GM19463 (cell line): ENCODE data around the gene MTA3.

Experiments
- ATAC-seq: cut with Tn5 transposase; IDR thresholded peaks from one replicate; pipeline ENCODE4 v1.9.1; 2021; ENCODE audit warnings: mild to moderate bottlenecking, moderate library complexity; ENCODE audit not compliant: unreplicated experiment

MTA3 gene

DNA sequence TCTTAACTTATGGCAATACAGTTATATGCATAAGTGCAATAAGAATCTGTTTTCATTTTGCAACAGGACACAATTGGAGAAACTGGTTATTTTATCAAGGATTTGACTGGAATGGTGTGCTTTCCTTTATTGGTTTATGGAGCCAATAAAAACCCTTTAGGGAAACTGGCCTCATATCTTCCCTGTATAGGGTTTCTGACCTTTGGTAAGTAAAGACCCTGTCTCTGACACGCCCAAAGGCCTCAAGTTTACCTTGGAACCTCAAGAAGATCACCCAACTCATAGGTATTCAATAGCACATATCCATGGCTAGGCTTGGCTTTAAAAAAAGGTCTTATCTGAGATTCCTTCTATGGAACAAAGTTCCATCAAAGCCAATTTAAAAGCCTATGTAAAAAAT is 212.7 kb downstream of the MTA3 start:
- no peak for ATAC-seq

DNA sequence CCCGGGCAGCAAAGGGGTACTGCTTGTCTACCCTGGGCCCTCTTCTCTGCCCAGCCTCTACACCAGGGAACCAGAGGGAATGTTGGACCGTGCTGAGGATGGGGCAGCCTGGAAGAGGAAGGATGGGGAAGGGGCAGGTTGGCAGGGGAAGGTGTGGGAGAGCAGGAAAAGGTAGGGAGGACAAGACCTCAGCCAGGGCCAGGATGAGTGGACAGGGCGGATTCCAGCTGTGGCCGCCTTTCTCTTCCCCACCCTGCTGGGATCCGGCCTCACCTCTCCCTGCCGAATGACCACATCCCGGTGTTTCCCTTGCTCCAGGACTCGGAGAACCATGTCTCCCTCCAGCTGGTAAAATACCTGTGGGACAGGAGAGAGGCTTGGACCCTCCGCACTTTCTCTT is 215.1 kb downstream of the MTA3 start:
- no peak for ATAC-seq

GRCh38 chr2:42784204-42784880 is 215.9 kb downstream of the MTA3 start:
- no peak for ATAC-seq

GRCh38 chr2:42786561-42787345 is 218.3 kb downstream of the MTA3 start:
- no peak for ATAC-seq

DNA sequence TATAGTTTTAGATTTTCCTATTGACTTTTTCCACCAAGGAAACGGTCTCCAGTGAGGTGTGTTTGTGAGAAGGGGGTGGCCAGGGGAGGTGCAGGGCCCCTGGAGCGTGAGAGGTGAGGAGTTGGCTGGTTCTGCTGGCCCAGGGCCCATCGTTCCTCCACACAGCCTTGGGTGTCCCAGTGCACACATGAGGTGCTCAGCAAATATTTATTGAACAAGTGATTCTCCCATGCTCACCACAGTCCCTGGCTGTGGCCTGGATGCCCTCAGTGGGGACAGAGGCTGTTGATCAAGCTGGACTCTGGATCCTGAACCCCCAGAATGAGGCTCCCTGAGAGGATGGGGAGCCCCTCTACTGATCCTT is 219.0 kb downstream of the MTA3 start:
- ATAC-seq: no peak

DNA sequence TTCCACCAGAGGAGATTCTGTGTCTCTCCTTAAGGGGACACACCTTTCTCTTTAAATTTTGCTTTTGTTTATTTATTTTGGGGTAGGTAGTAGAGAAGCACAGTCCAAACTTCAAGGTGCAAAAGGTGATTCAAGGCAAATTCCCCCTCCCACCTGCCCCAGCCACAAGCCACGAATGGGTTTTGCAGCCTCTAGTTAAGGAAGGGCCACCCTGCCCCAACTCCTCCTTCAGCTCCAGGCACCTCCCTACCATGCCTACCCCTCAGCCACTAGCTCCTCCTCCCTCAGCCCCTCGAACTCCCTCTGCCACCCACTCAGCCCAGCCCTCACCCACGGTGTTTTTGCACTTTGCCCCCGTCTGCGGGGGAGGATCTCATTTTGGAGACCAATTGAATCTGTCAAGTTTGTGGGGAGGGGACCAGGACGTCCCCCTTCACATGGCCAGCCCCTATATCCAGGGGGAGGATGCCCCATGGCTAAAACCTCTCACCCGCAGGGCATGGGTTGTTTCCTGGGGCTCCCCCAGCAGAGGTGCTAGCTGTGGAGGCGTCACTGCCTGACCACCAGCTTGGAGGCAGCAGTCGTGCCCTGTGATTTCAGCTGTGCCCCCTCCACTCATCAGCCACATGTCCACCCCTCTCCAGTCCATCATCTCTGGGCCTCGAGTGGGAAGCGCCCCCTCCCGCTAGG is 219.5 kb downstream of the MTA3 start:
- ATAC-seq: peak; percentile 51

DNA sequence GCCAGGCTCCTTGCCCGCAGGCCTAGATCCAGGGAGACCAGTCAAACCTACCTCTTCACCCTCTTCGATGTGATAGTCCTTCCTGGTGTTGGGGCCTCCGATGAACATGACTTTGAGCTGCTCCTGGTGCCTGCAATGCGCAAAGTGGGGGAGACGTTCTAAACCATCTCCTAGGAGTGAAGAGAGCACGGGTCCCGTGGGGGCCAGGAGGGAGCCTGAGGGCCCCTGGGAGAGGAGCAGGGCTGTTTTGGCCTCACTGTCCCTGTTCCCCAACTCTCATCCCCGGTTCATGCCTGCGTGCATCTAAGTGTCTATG is 220.0 kb downstream of the MTA3 start:
- no peak for ATAC-seq

GRCh38 chr2:42788882-42789281 is 220.4 kb downstream of the MTA3 start:
- ATAC-seq: no peak

DNA sequence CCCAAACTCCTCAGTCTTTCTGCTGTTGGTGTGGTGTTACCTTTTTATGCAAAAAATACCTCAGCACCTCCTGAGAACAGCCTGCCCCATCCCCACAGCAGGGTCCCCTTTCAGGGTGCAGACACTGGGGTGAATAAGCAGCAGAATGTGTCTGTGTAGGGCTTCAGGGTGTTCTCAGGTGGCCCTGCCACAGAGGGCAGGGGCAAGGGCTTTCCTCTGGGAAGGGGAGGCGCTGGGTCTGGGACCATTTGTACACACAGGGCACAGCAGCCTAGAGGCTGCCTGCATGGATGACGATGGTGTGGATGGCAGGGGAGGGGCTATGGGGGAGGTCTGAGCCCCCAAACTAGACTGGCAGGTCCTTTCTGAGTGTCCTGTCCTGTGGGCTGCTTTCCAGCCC is 221.3 kb downstream of the MTA3 start:
- no peak for ATAC-seq

GRCh38 chr2:42791606-42792005 is 223.2 kb downstream of the MTA3 start:
- ATAC-seq: no peak

DNA sequence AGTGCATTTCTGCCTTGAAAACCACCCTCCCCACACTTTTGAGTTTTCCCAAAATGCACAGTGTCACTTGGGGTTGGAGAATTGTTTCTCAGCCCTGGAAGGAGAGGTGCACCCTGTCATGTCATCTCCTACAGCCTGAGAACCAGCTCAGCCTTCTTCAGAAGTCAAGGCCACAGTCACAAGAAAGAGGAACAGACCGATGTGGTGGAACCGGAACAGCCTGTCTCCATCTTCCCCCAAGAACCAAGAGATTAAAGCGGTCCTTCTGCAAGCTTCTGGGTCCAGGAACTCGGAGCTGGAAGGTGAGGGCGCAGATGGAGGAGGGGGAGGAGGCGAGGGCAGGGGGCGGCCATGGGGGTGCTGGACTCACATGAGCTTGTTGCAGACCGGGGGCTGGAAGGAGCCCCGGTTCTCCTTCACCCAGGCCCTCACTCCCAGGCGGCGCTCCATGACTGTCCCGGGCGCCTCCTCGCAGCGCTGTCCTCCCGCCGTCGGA is 223.7 kb downstream of the MTA3 start:
- ATAC-seq: peak; percentile 1

- ATAC-seq: peak; percentile 36
Measured at GRCh38 chr2:42792583-42793333, 224.3 kb downstream of the MTA3 start, which contains the start of gene HAAO. Gene HAAO (minus strand): TSS chr2:42792583. CDS start chr2:42792536, 47 bp downstream.

DNA sequence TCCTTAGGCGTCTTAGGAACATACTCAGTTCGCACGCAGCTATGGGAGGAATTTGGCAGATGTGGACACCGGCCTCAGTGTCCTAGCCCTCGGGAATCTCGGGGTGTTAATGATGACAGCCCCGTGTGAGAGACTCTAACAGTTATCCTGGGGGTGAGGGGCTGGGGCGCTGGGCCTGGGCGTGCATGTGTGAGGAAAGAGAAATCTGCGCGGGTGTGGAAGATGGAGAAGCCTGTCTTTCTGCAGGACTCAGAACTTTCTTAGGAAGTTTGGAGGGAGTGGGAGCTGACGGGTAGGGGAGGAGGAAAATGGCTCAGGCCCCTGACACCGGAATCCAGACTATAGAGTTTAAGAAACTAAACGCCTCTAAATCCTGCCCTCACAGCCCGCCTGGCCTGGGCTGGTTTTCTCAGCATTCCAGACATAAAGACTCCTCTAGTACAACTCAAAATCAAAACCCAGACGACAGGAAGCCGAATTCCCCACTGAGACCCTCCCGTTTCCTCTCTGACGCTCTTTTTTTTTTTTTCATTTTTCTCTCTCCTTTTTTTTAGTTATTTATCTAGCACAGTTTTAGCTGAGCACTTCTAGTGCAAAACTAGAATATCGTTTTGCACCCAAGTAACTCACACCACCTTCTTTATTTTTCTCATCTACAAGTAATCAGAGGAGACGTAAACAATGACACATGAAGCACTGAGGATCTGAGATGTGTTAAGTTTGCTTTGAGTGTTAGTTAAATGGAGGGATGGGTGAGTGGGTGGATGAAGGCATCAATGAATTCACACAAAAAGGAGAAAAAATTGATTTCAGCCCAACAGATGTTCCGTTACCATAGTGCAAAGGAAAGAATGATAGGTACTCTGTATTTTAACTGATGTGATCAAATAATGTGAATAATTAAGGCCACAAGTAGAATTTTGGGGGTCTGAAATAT is 225.2 kb downstream of the MTA3 start:
- no peak for ATAC-seq

- ATAC-seq: no peak
Measured at GRCh38 chr2:42794271-42795046, 226.0 kb downstream of the MTA3 start.

- no peak for ATAC-seq
Measured at GRCh38 chr2:42795275-42795674, 226.8 kb downstream of the MTA3 start.

DNA sequence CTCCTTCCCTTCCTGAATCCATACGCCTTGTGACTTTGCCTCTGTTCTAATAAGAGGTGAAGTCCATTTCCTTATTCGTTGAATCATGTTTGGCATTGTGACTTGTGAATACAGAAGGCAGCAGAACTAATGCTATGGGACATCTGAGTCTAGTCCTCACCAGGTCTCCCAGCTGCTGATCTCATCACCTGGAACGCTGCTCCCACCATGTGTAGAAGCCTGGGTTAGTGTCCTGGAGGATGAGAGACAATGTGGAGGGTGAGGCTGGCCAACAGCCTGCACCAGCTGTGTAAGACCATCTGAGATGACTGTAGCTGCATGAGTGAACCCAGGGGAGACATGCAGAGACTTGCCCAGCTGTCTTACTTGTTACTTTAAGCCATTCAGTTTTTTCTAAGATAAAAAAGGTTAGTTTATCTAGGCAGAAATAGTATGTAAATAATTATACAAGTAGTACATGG is 227.4 kb downstream of the MTA3 start:
- peak; percentile 31 for ATAC-seq

DNA sequence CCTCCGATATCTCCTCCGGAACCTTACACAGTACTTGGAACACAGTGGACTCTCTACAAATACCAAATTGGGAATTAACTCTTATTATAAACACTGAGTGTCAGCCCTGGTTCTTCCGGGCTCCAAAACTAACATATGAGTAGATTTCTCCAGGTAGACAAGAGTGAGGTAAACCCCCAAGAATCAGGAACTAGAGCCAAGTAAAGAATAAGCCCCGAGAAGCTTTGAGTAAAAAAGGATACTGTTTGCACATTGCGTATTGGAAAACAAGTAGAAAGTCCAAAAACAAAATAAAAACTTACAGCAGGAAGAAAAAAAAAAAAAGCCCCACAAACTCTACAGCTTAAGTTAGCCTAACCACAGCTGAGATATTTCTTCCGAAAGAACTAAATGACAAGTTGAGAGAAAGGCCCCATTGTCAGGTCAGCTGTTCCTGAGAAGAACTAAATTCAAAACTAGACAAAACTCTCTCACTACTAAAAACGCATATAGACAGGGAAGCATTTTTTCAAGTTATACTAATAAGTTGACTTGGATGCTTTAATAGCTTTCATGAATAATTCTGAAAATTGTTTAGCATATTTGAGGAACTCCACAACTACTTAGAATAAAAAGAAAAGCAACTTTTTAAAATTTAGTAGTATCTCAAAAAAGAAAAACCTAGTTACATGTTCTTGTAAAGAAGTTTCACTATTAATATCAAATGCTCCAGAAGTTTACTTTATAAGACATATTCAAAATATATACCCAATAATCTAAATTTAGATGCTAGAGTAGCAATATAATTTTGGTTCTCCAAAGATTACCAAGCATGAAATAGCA is 228.2 kb downstream of the MTA3 start:
- no peak for ATAC-seq

- ATAC-seq: no peak
Measured at GRCh38 chr2:42797281-42797680, 228.8 kb downstream of the MTA3 start.
